ENCODE results near the gene TMEM217.

TMEM217 gene

GRCh38 chr6:37221585-37222124 lies 36.3 kb downstream of the TMEM217 start:
- no peak for DNase-seq (ENCODE audit: extremely low spot score)
- TF ChIP-seq ZNF384 (IDR thresholded peaks at IDR 0.05) (no peak), SUZ12 (IDR thresholded peaks at IDR 0.05) (no peak), NFRKB (IDR thresholded peaks at IDR 0.05) (no peak), ARNT (IDR thresholded peaks at IDR 0.05) (no peak), ELF4 (IDR thresholded peaks at IDR 0.05) (no peak), LEF1 (IDR thresholded peaks at IDR 0.05; ENCODE audit: borderline replicate concordance) (no peak), BHLHE40 (IDR thresholded peaks at IDR 0.05; ENCODE audit: borderline replicate concordance) (no peak), FOXK2 (IDR thresholded peaks at IDR 0.05) (no peak), FOXM1 (IDR thresholded peaks at IDR 0.05; ENCODE audit: borderline replicate concordance) (no peak)
- CTCF ChIA-PET, result interaction anchor here (1.3 kb wide), 1 partner anchor 13 kb away, joined by 3 read pairs; no protein-coding TSS in a partner anchor
- POLR2A ChIA-PET, result interaction anchor here (0.5 to 1.2 kb wide), 4 partner anchors 11 to 36 kb away, joined by 3 read pairs; partner anchors contain the start of genes TBC1D22B and TMEM217

- TF ChIP-seq SP1 (IDR thresholded peaks at IDR 0.05) (no peak), ZNF384 (IDR thresholded peaks at IDR 0.05) (no peak), CTBP1 (IDR thresholded peaks at IDR 0.05; ENCODE audit: borderline replicate concordance) (no peak), NFRKB (IDR thresholded peaks at IDR 0.05) (no peak), TARDBP (IDR thresholded peaks at IDR 0.05) (no peak)
- no peak for DNase-seq (ENCODE audit: extremely low spot score)
- POLR2A ChIA-PET, result no interaction called here
- CTCF ChIA-PET, result no interaction called here
These were observed 39.4 kb downstream of the TMEM217 start for GRCh38 chr6:37218511-37218910.

GRCh38 chr6:37218061-37218460 lies 39.9 kb downstream of the TMEM217 start:
- CTCF ChIA-PET, result interaction anchor here (0.6 kb wide), 1 partner anchor 9 kb away, joined by 5 read pairs; no protein-coding TSS in a partner anchor
- DNase-seq (ENCODE audit: extremely low spot score), result no peak
- POLR2A ChIA-PET, result no interaction called here
- TF ChIP-seq FOXK2 (IDR thresholded peaks at IDR 0.05), result no peak
- no peak for TF ChIP-seq SP1 (IDR thresholded peaks at IDR 0.05)
- TF ChIP-seq HDGF (IDR thresholded peaks at IDR 0.05; ENCODE audit: borderline replicate concordance), result no peak
- TF ChIP-seq NFRKB (IDR thresholded peaks at IDR 0.05), result no peak
- no peak for TF ChIP-seq PKNOX1 (IDR thresholded peaks at IDR 0.05)
- no peak for TF ChIP-seq SUZ12 (IDR thresholded peaks at IDR 0.05)
- TF ChIP-seq L3MBTL2 (conservative IDR thresholded peaks at IDR 0.05), result no peak
- no peak for TF ChIP-seq LEF1 (IDR thresholded peaks at IDR 0.05; ENCODE audit: borderline replicate concordance)
- TF ChIP-seq ARNT (IDR thresholded peaks at IDR 0.05), result no peak
- no peak for TF ChIP-seq ELF4 (IDR thresholded peaks at IDR 0.05)
- no peak for TF ChIP-seq CTBP1 (IDR thresholded peaks at IDR 0.05; ENCODE audit: borderline replicate concordance)

GRCh38 chr6:37212268-37212667 lies 45.7 kb downstream of the TMEM217 start:
- ChIA-PET CTCF (interaction anchor here (0.5 to 1.7 kb wide), 4 partner anchors 183 to 194 kb away, joined by 3 to 8 read pairs (median 4); no protein-coding TSS in a partner anchor), POLR2A (interaction anchor here (1.1 kb wide), 1 partner anchor 194 kb away, joined by 3 read pairs; no protein-coding TSS in a partner anchor)
- no peak for DNase-seq (ENCODE audit: extremely low spot score)
- no peak for TF ChIP-seq L3MBTL2 (conservative IDR thresholded peaks at IDR 0.05)
- no peak for TF ChIP-seq FOXM1 (IDR thresholded peaks at IDR 0.05; ENCODE audit: borderline replicate concordance)
- TF ChIP-seq ZNF384 (IDR thresholded peaks at IDR 0.05), result no peak
- no peak for TF ChIP-seq ELF4 (IDR thresholded peaks at IDR 0.05)
- TF ChIP-seq CTBP1 (IDR thresholded peaks at IDR 0.05; ENCODE audit: borderline replicate concordance), result no peak
- TF ChIP-seq BHLHE40 (IDR thresholded peaks at IDR 0.05; ENCODE audit: borderline replicate concordance), result no peak
- TF ChIP-seq TARDBP (IDR thresholded peaks at IDR 0.05), result no peak
- no peak for TF ChIP-seq ARNT (IDR thresholded peaks at IDR 0.05)
- no peak for TF ChIP-seq LEF1 (IDR thresholded peaks at IDR 0.05; ENCODE audit: borderline replicate concordance)
- no peak for TF ChIP-seq SUZ12 (IDR thresholded peaks at IDR 0.05)
- TF ChIP-seq HDGF (IDR thresholded peaks at IDR 0.05; ENCODE audit: borderline replicate concordance), result no peak
- no peak for TF ChIP-seq PKNOX1 (IDR thresholded peaks at IDR 0.05)
- TF ChIP-seq NFRKB (IDR thresholded peaks at IDR 0.05), result no peak
- no peak for TF ChIP-seq SP1 (IDR thresholded peaks at IDR 0.05)
- TF ChIP-seq FOXK2 (IDR thresholded peaks at IDR 0.05), result no peak
- TF ChIP-seq FOXA1 (IDR thresholded peaks at IDR 0.05), result no peak

- CTCF ChIA-PET, result interaction anchor here (0.5 to 3.9 kb wide), 29 partner anchors 9 to 451 kb away, joined by 3 to 47 read pairs (median 4); partner anchors contain the start of gene PIM1
- POLR2A ChIA-PET, result interaction anchor here (0.6 to 1.3 kb wide), 3 partner anchors 11 to 192 kb away, joined by 3 to 4 read pairs (median 3); partner anchors contain the start of gene PIM1
- TF ChIP-seq TARDBP (IDR thresholded peaks at IDR 0.05) (no peak), PKNOX1 (IDR thresholded peaks at IDR 0.05) (peak; percentile 86), L3MBTL2 (conservative IDR thresholded peaks at IDR 0.05) (no peak)
- peak; percentile 76 for DNase-seq (ENCODE audit: extremely low spot score)
These were observed 47.5 kb downstream of the TMEM217 start for GRCh38 chr6:37210313-37210968.

Measured in HEK293T (cell line).